Osteoblast (primary cell): ENCODE measurements around the gene OR52E6. TPM values are rescaled to one million over a fixed set of nuclear protein-coding genes. Genes with fewer than 3 reads are reported as not detected.

ENCODE experiments used
- DNase-seq: peaks from one replicate; pipeline ENCODE4 v3.0.0; 2011; ENCODE audit warnings: low spot score, mixed read lengths; ENCODE audit not compliant: insufficient read length; ENCODE audit errors: missing footprints
- H2AFZ ChIP-seq: 2 replicates; pipeline ENCODE4 v1.6.0; 2011; ENCODE audit warnings: mild to moderate bottlenecking, low read length
- H3K27ac ChIP-seq: 2 replicates; pipeline ENCODE4 v1.5.1; 2011; ENCODE audit warnings: mild to moderate bottlenecking, low read depth, low read length, moderate library complexity
- H3K27me3 ChIP-seq: 2 replicates; pipeline ENCODE4 v1.6.0; 2012; ENCODE audit warnings: mild to moderate bottlenecking, control low read depth, inconsistent platforms, low read length, moderate library complexity; ENCODE audit not compliant: insufficient read depth
- H3K36me3 ChIP-seq: 2 replicates; pipeline ENCODE4 v1.5.1; 2011; ENCODE audit warnings: mild to moderate bottlenecking, low read length, control low read depth, moderate library complexity; ENCODE audit not compliant: insufficient read depth
- H3K4me1 ChIP-seq: 2 replicates; pipeline ENCODE4 v1.5.1; 2011; ENCODE audit warnings: mild to moderate bottlenecking, low read length, control low read depth, moderate library complexity; ENCODE audit not compliant: insufficient read depth
- H3K4me2 ChIP-seq: 2 replicates; pipeline ENCODE4 v1.6.0; 2011; ENCODE audit warnings: mild to moderate bottlenecking, low read length; ENCODE audit not compliant: insufficient read depth
- H3K4me3 ChIP-seq: fragments of 200-600 bp; sonication (generic); 3 replicates; pipeline ENCODE4 v1.5.1; 2012; ENCODE audit warnings: mild to moderate bottlenecking, low read length, inconsistent platforms; ENCODE audit not compliant: insufficient read depth
- H3K79me2 ChIP-seq: 2 replicates; pipeline ENCODE4 v1.6.0; 2012; ENCODE audit warnings: mild to moderate bottlenecking, low read length, control low read depth, inconsistent platforms; ENCODE audit not compliant: insufficient read depth
- H3K9me3 ChIP-seq: 2 replicates; pipeline ENCODE4 v1.5.1; 2011; ENCODE audit warnings: low read depth, low read length, control low read depth
- H4K20me1 ChIP-seq: 2 replicates; pipeline ENCODE4 v1.6.0; 2012; ENCODE audit warnings: mild to moderate bottlenecking, low read length, control low read depth; ENCODE audit not compliant: insufficient read depth
- total RNA-seq: library from RNA; depleted of rRNA; stranded (reverse); fragments of >200 nt; gene quantifications from 2 replicates; pipeline ENCODE4 v1.2.3, GENCODE V29; 2012
- TF ChIP-seq, protein P1 (sequence below): IDR thresholded peaks from 2 replicates; pipeline ENCODE4 v1.5.1; 2011; ENCODE audit warnings: mild to moderate bottlenecking, low read depth, low read length, moderate library complexity; ENCODE audit errors: extremely low read depth

The OR52E6 gene
- total RNA-seq, 1 donor = 1.4 TPM

DNA sequence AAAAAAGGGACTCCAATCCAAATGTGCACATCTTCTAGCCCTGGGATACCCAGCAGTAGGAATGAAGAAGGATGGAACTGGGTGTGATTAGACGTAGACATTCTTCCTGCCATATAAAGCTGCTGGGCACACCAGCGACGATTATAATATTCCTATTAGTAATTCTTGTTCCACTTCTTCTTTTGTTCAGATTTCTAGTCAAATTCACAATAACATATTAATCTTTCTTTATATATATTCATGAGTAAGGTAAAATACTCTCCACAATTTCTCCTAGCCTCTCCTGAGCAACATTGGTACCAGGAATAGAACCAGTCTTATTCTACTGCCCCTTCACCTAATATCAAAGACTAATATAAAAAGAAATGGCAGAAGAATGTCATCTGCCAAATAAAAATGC is 15.9 kb upstream of the OR52E6 start, which contains the start of gene OR52E8:
OR52E8 (minus strand) TSS at position 101 of the 400 bp plus-strand sequence; CDS start at position 101, 0 bp downstream.
- H3K4me1 ChIP-seq = no peaks in the 10 kb centered on the region
- DNase-seq = no peak

DNA sequence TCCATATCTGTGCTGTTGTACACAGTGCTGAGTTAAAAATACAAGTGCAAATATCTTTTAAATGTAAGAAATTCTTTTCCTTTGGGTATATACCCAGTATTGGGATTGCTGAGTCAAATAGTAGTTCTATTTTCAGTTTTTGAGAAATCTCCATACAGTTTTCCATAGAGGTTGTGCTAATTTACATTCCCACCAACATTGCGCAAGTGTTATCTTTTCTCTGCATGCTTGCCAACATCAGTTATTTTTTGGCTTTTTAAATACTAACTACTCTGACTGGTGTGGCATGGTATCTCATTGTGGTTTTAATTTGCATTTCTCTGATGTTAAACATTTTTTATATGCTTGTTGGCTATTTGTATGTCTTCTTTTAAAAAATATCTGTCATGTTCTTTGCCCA is 9.3 kb upstream of the OR52E6 start:
- TF ChIP-seq, protein P1, sequence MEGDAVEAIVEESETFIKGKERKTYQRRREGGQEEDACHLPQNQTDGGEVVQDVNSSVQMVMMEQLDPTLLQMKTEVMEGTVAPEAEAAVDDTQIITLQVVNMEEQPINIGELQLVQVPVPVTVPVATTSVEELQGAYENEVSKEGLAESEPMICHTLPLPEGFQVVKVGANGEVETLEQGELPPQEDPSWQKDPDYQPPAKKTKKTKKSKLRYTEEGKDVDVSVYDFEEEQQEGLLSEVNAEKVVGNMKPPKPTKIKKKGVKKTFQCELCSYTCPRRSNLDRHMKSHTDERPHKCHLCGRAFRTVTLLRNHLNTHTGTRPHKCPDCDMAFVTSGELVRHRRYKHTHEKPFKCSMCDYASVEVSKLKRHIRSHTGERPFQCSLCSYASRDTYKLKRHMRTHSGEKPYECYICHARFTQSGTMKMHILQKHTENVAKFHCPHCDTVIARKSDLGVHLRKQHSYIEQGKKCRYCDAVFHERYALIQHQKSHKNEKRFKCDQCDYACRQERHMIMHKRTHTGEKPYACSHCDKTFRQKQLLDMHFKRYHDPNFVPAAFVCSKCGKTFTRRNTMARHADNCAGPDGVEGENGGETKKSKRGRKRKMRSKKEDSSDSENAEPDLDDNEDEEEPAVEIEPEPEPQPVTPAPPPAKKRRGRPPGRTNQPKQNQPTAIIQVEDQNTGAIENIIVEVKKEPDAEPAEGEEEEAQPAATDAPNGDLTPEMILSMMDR = no peak

More for the DNA sequence above, 15.9 kb upstream of the OR52E6 start, which contains the start of gene OR52E8:
- H2AFZ ChIP-seq = no peak within 1 kb of the TSS
- H3K36me3 ChIP-seq = no peaks in the 10 kb centered on the region
- no peak within 1 kb of the TSS for H3K4me2 ChIP-seq
- TF ChIP-seq, protein P1 = no peak
- H3K27me3 ChIP-seq = no peaks in the 10 kb centered on the region
- H3K4me3 ChIP-seq = no peak within 1 kb of the TSS
- H4K20me1 ChIP-seq = no peaks in the 10 kb centered on the region
- no peaks in the 10 kb centered on the region for H3K9me3 ChIP-seq
- no peaks in the 10 kb centered on the region for H3K79me2 ChIP-seq
- no peak within 1 kb of the TSS for H3K27ac ChIP-seq

DNA sequence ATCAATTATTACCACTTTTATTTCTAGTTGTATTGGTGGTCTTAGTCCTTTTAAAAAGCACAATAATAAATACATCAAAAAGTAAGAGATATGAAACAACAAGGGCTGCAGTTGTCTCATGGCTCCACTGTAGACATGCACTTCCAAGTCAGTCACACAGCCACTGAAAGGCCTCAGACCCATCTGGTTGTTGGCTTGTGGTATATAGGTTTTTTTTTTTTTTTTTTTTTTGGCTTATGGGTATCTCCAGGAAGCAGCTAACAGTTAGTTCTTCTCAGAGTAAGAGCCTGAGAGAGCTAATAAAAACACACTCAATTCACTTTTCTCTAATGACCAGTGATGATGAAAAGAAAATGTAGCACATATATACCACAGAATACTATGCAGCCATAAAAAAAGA is 6.0 kb upstream of the OR52E6 start:
- Histone ChIP-seq H3K9me3 (no peaks in the 10 kb centered on the region), H3K4me3 (no peak overlapping the region), H3K4me1 (no peaks in the 10 kb centered on the region), H3K36me3 (no peaks in the 10 kb centered on the region), H4K20me1 (no peaks in the 10 kb centered on the region), H3K4me2 (no peak overlapping the region), H3K27me3 (no peaks in the 10 kb centered on the region), H3K27ac (no peak overlapping the region), H3K79me2 (no peaks in the 10 kb centered on the region), H2AFZ (no peak overlapping the region)
- TF ChIP-seq, protein P1 = no peak
- no peak for DNase-seq

More for the DNA sequence above, 9.3 kb upstream of the OR52E6 start:
- Histone ChIP-seq H3K36me3 (no peaks in the 10 kb centered on the region), H3K4me3 (no peak overlapping the region), H3K79me2 (no peaks in the 10 kb centered on the region), H3K4me2 (no peak overlapping the region), H3K4me1 (no peaks in the 10 kb centered on the region), H2AFZ (no peak overlapping the region), H3K27ac (no peak overlapping the region), H3K9me3 (no peaks in the 10 kb centered on the region), H4K20me1 (no peaks in the 10 kb centered on the region), H3K27me3 (no peaks in the 10 kb centered on the region)
- no peak for DNase-seq

DNA sequence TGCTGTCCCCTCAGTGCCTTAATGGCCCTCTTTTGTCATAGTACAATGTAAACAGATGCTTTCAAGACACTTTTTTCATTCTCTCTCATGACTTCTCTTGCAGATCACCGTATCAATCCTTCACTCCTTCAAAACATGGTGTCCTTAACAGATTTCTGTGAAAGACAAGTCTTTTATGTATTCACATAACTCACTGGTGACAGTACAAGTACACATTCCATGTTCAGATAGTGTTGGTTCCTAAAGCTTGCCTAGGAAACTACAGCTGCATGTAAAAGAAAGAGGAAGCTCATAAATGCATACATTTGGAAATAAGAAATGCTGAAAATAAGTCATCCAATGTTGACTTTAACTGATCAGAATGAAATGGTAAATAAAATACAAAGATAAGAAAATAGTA is 5.0 kb upstream of the OR52E6 start:
- H2AFZ ChIP-seq = no peak overlapping the region
- H4K20me1 ChIP-seq = no peaks in the 10 kb centered on the region
- H3K4me2 ChIP-seq = no peak overlapping the region
- H3K36me3 ChIP-seq = no peaks in the 10 kb centered on the region
- TF ChIP-seq, protein P1 = no peak
- H3K27me3 ChIP-seq = no peaks in the 10 kb centered on the region
- H3K9me3 ChIP-seq = no peaks in the 10 kb centered on the region
- no peaks in the 10 kb centered on the region for H3K79me2 ChIP-seq
- H3K4me3 ChIP-seq = no peak overlapping the region
- no peaks in the 10 kb centered on the region for H3K4me1 ChIP-seq
- no peak overlapping the region for H3K27ac ChIP-seq
- no peak for DNase-seq
